Measurements from ENCODE around the gene TPK1. TPM values are rescaled to one million over a fixed set of nuclear protein-coding genes. Genes with fewer than 3 reads are reported as not detected.
A peak's percentile ranks its signal among the peaks of the same experiment; 100 is the strongest.

The TPK1 gene
- total RNA-seq, 2 donors from 2014 or later, result 4.1 to 6.4 TPM

GRCh38 chr7:144761493-144761892 is 74.4 kb downstream of the TPK1 start:
- Histone ChIP-seq H3K4me3 (no peak overlapping the region), H3K4me1 (no peaks in the 10 kb centered on the region), H3K9me3 (no peaks in the 10 kb centered on the region), H3K27ac (no peak overlapping the region), H3K36me3 (no peaks in the 10 kb centered on the region), H3K27me3 (no peaks in the 10 kb centered on the region)
- no peak for DNase-seq (ENCODE audit: low spot score)
- no peak for TF ChIP-seq CTCF (IDR thresholded peaks at IDR 0.05)

DNA sequence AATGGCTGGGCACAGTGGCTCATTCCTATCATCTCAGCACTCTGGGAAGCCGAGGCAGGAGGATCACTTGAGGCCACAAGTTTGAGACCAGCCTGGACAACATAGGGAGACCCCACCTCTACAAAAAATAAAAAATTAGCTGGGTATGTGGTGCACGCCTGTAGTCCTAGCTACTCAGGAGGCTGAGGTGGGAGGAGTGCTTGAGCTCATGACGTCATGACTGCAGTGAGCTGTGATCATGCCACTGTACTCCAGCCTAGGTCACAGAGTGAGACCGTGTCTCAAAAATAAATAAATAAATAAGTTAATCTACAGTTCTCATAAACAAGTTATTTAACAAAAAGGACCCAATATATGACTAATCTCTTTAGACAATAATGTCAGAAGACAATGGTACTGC is 76.2 kb downstream of the TPK1 start:
- Histone ChIP-seq H3K9me3 (no peaks in the 10 kb centered on the region), H3K36me3 (no peaks in the 10 kb centered on the region), H3K27me3 (no peaks in the 10 kb centered on the region), H3K27ac (no peak overlapping the region), H3K4me1 (no peaks in the 10 kb centered on the region), H3K4me3 (no peak overlapping the region)
- TF ChIP-seq CTCF (IDR thresholded peaks at IDR 0.05), result no peak
- DNase-seq (ENCODE audit: low spot score), result no peak

GRCh38 chr7:144747936-144748335 is 87.9 kb downstream of the TPK1 start:
- H3K9me3 ChIP-seq, result no peaks in the 10 kb centered on the region
- no peaks in the 10 kb centered on the region for H3K4me1 ChIP-seq
- no peak for DNase-seq (ENCODE audit: low spot score)
- no peak overlapping the region for H3K27ac ChIP-seq
- H3K4me3 ChIP-seq, result no peak overlapping the region
- TF ChIP-seq CTCF (IDR thresholded peaks at IDR 0.05), result no peak
- H3K27me3 ChIP-seq, result no peaks in the 10 kb centered on the region
- H3K36me3 ChIP-seq, result no peaks in the 10 kb centered on the region

DNA sequence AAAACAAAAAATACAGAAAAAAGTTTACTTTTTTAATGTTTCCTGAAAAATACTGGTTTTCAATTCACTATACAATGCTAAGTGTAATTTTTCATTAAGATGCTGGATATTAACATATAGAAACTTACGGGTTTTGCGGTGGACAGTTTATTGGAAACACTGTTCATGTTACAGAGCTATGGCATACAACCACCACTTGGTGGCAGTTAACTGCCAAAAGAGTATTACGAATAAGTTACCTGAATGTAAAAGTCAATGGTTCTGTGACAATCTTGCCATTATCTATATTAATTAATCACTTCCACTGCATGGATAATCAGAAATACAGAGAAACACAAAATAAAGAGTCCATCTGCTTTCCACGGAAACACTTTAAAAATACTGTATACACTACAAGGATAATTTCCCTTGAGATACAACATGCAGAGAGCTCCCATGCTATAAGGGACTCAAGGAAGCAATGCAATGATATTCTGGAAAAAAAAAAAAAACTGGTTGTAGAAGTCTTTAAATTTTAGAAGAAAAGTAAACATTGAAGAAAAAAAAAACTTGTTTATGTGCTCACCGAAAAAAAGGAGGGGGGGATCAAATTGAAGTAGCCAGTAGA is 97.0 kb downstream of the TPK1 start:
- H3K9me3 ChIP-seq, result no peaks in the 10 kb centered on the region
- H3K4me1 ChIP-seq, result no peaks in the 10 kb centered on the region
- H3K36me3 ChIP-seq, result no peaks in the 10 kb centered on the region
- no peak for DNase-seq (ENCODE audit: low spot score)
- no peak overlapping the region for H3K4me3 ChIP-seq
- TF ChIP-seq CTCF (IDR thresholded peaks at IDR 0.05), result peak; percentile 51 to 77
- no peak overlapping the region for H3K27ac ChIP-seq
- H3K27me3 ChIP-seq, result no peaks in the 10 kb centered on the region

- Histone ChIP-seq H3K4me1 (no peaks in the 10 kb centered on the region), H3K4me3 (no peak overlapping the region), H3K27ac (no peak overlapping the region), H3K36me3 (no peaks in the 10 kb centered on the region), H3K27me3 (no peaks in the 10 kb centered on the region), H3K9me3 (no peaks in the 10 kb centered on the region)
- no peak for DNase-seq (ENCODE audit: low spot score)
- TF ChIP-seq CTCF (IDR thresholded peaks at IDR 0.05), result no peak
These were observed 97.7 kb downstream of the TPK1 start for GRCh38 chr7:144738146-144738545.

- Histone ChIP-seq H3K9me3 (no peaks in the 10 kb centered on the region), H3K27ac (no peak overlapping the region), H3K4me1 (no peaks in the 10 kb centered on the region), H3K36me3 (no peaks in the 10 kb centered on the region), H3K27me3 (no peaks in the 10 kb centered on the region), H3K4me3 (no peak overlapping the region)
- DNase-seq (ENCODE audit: low spot score), result no peak
- TF ChIP-seq CTCF (IDR thresholded peaks at IDR 0.05), result no peak
These were observed 98.9 kb downstream of the TPK1 start for GRCh38 chr7:144736880-144737493.

Measured in right atrium auricular region (tissue), 2 donors.